Effector CD4-positive, alpha-beta T cell (primary cell): ENCODE measurements around the gene POLE.

Experiments
- DNase-seq: peaks from one replicate; pipeline ENCODE4 v3.0.0-alpha.2; 2020

Gene POLE

DNA sequence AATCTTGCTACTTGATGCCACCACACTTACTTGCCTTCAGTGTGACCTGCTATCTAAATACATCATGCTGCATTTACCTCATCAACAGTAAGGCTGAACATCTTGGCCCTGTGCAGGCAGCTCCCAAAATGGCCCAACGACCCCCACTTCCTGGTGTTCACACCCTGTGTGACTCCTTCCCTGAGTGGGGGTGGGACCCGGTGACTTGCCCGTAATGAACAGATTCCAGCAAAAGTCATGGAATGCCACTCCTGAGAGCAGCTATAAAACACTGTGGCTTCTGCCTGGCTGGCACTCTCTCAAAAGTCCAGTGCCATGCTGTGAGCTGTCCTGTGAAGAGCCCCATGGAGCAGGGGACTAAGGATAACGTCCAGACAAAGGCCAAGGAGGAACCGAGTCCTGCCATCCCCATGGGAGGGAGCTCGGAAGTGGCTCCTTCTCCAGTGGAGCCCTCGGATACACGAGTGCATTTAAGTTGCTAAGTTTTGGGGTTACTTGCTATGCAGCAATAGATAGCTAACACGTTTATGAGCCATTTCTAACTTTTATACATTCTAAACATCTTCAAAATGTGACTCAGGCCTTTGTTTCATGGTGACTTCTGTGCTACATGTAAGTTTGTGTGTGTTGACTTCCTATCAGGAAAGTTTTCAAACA lies 35.6 kb downstream of the POLE start:
- no peak for DNase-seq

GRCh38 chr12:132649226-132649945 lies 37.8 kb downstream of the POLE start:
- DNase-seq: no peak

DNA sequence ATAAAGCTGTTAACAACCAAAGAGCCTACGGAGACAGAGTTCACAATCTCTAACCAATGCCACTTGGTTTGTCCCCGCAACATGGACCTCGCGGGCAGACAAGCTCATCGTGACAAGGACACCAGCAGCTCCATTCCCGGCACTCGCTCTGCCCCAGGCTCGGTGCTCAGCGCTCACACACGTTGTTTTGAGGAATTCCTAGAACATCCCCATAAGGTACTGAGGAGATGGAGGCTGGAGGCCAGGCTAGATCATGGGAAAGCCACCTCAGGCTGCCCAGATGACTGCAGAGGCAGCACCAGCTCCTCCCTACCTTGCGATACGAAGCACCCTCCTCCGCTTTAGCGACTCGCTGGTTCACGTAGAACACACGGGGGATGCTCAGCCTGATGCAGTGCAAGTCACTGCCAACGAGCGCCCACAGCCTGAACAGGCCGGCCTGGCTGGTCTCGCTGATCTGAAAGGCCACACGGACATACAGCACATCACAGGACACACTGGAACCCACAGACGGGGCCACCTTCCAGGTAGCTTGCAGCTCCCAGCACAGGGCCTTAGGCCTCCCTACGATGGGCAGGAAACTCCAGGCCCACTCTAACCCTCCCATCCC lies 38.4 kb downstream of the POLE start:
- DNase-seq: no peak

DNA sequence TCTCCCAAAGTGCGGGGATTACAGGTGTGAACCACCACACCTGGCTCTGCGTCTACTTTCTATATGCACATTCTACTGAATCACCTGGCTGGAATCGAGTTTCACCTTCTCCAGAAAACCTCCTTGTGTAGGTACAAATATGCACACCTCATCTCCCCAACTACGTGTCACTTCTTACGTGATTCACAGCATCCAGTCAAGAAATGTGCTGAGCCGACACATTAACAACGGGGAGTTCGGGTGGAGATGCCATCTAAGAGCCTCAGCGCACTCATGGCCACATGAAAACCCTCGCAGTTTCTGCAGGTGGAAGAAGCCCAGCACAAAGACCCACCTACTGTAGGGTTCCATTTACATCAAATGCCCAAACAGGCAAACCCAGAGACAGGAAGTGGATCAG lies 39.3 kb downstream of the POLE start:
- no peak for DNase-seq

DNA sequence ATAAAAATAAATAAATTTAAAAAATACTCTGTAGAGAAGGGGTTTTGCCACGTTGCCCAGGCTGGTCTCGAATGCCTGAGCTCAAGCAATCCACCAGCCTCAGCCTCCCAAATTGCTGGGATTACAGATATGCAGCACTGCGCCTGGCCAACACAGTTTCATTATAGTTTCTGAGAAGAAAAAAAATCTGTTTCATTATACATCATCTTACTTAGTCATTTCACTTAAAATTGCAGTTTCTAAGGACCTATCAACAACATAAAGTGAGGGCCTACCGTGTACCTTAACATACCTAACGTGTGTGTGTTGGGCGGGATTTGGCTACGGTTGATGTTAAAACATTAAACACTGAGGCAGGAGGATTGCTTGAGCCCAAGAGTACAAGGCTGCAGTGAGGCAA lies 40.3 kb downstream of the POLE start:
- DNase-seq: no peak

DNA sequence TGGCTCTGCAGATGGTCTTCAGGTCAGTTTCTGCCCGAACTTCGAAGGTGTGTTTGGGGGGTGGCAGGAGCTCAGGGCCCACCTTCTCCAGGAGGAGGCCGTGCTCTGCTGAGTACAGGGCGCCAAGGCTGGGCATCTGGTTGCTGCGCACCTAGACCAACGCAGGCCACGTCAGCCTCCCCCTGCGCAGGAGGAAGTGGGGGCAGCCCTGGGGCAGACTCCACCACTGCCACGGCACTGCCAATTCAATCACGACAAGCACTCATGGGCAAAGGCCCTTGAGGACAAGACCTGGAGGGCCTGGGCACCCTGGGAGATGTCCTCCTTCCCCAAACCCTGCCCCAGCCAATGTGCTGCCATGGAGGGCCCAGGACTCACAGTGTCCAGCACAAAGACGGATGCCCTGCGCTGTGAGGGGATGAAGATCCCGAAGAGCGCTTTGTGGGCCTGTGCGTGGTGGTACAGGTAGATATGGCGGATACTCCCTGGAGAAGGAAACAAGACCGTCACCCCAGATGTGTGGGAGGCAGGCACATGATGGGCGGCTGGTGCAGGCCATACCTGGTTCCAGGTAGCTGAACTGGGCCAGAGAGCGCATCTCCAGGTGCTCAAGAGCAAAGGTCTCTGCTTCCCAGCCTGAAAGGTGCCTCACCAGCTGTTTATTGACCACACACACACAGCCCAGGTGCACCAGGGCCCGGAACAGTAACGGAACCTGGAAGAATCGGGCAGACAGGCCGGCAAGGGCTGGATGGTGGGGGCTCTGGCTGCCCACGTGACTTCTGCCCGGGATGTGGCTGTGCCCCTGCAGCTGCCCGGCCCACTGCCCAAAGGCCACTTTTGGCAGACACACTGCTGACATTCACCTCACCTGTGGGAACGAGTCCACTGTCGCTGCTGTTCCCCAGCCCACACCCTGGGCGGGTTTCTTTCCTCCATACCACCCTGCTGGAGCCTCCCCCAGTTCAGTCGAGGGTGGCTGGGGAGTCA lies 44.0 kb downstream of the POLE start:
- no peak for DNase-seq

GRCh38 chr12:132641811-132642650 lies 45.1 kb downstream of the POLE start:
- DNase-seq: no peak

GRCh38 chr12:132640936-132641335 lies 46.2 kb downstream of the POLE start:
- DNase-seq: no peak

DNA sequence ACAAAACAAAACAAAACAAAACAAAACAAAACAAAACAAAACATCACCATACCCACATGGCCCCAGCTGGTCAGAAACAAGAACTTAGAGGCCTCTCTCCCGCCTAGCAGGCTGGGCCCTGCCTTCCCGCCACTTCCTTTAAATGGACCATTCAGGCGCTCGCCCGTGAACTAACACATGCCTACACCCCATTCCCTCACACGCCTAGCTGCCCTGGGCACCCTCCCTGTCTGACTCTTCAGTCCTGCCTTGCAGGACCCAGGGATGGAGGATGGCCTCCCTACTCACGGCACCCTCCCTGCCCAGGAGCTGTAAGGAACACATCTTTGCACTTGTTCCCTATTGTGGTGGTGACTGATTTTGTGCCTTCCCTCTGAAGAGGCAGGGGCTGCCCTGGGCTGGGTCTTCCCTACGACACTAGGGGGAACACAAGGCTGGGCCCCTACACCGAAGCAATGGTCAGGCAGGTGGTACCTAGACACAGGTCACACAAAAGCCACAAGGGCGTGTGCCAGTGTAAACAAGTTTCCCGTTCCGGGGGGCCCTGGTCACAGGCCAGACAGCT lies 47.1 kb downstream of the POLE start:
- DNase-seq: no peak

GRCh38 chr12:132638541-132639408 lies 48.4 kb downstream of the POLE start:
- DNase-seq: no peak

GRCh38 chr12:132637811-132638210 lies 49.3 kb downstream of the POLE start:
- DNase-seq: no peak

- no peak for DNase-seq
Observed at GRCh38 chr12:132635076-132635955, 51.8 kb downstream of the POLE start.

DNA sequence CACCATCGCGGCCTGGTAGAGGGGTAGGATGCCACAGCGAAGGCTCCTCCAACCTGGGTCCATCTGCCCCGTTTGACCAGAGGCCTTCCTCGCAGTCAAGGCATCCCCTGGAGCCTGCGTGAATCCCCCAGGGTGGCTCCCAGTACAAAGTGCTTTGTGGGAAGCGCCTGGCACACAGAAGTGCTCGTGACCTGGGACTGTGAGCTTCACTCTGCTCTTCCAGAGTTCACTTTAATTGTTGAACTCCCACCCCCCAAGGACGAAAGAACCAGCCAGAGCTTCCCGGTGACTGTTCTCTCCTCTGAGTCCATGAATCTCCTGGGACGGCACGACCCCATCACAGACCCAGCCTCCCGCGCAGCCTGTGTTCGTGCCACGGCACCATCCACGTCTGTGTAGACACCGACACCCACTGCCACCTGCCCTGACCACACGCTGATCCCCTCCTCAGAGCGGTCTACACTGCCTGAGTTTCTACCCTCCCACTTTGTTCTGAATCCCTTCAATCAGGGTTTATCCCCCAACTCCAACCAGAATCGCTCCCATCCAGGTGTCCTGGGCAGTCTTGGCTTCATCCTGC lies 52.6 kb downstream of the POLE start:
- DNase-seq: no peak

GRCh38 chr12:132633901-132634300 lies 53.2 kb downstream of the POLE start:
- no peak for DNase-seq

- no peak for DNase-seq
Observed at GRCh38 chr12:132633398-132633797, 53.7 kb downstream of the POLE start.

DNA sequence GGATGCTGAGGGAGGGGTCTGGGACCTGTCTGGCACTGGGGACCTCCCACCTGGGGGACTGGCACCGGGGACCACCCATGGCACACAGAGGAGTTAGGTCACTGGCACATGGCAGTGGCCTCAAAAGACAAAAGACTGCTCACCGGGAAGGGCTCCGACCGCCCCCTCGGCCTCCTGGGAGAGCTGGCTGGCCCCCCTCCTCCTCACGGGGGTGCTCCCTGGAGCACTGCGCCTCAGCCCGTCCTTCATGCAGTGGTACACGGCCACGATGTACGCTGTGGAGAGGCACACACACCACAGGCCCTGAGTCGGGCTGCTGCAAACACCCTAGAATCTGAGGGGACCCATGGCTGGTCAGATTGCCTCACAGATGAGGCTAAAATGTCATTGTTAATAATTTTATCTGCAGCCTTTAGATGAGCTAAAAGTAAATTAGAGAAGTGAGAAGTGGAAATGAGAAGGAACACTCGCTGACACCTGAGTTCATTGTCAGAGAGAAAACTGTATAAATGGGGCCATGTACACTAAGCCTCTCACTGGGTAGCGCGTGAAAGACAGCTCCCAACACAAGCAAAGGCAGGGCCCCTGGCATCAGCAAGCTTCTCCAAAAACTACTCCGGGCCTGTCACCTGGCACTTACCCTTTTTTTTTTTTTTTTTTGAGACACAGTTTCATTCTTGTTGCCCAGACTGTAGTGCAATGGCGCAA lies 54.5 kb downstream of the POLE start:
- DNase-seq: no peak

DNA sequence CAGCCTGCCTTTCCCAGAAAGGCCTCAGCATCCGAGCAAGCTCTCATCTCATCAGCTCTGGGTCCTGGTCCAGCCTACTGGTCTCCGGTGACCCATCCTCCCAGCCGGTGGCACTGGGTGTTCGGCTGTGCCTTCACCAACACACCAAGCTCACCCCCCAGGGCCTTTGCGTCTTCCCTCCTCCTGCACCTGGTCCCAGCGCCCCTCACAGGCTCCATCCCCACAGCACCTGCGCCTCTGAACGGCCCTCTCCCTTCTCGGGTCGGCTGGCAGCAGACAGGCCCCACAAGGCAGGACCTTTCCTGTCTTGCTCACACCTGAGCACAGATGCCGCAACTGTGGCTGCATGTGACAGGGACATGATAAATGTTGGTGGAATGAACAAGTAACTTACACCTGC lies 55.5 kb downstream of the POLE start:
- no peak for DNase-seq

DNA sequence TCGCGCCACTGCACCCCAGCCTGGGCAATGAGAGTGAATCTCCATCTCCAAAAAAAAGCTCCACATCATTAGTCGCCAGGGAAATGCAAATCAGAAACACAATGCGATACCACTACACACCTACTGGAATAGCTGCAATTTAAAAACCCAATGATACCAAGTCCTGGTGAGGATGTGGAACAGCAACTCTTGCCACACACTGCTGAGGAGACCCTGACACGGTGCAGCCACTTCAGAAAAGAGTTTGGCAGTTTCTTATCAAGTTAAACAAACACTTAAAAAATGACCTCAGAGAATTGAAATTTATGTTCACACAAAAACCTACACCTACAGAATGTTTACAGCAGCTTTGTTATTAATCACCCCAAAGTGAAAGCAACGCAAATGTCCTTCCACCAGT lies 56.5 kb downstream of the POLE start:
- no peak for DNase-seq

DNA sequence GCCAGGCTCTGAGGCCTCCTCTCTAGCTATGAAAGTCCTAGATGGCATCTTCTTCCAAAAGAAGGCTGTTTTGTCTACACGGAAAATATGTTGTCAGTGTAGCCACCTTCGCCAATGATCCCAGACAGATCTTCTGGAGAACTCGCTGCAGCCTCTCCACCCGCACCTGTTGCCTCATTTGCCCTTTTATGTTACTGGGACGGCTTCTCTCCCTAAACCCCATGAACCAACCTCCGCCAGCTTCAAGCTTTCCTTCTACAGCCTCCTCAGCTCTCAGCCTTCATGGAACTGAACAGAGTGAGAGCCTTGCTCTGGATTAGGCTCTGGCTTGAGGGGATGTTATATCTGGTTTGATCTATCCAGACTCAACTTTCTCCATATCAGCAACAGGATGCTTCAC lies 57.8 kb downstream of the POLE start:
- DNase-seq: no peak
